ENCODE results near the gene TGFBR3L.

TGFBR3L gene

GRCh38 chr19:7925171-7925851 is 10.7 kb downstream of the TGFBR3L start:
- ATAC-seq: peak; percentile 16

GRCh38 chr19:7926021-7926726 is 11.5 kb downstream of the TGFBR3L start, which contains the start of gene CTXN1:
CTXN1 (minus strand) TSS chr19:7926135; CDS start chr19:7925538, 597 bp downstream.
- no peak for TF ChIP-seq ZFP3 (CRISPR knock-in tag; IDR thresholded peaks at IDR 0.05)
- no peak for TF ChIP-seq ESRRG (CRISPR knock-in tag; IDR thresholded peaks at IDR 0.05)
- no peak for TF ChIP-seq TOX (CRISPR knock-in tag; IDR thresholded peaks at IDR 0.05; ENCODE audit: borderline replicate concordance)
- TF ChIP-seq ARNTL (CRISPR knock-in tag; IDR thresholded peaks at IDR 0.05; ENCODE audit: borderline replicate concordance, low read depth): no peak
- no peak for TF ChIP-seq ZNF8 (CRISPR knock-in tag; IDR thresholded peaks at IDR 0.05)
- TF ChIP-seq PATZ1 (CRISPR knock-in tag; IDR thresholded peaks at IDR 0.05; ENCODE audit: borderline replicate concordance): no peak
- TF ChIP-seq ZNF70 (CRISPR knock-in tag; IDR thresholded peaks at IDR 0.05): no peak
- no peak for TF ChIP-seq TSHZ2 (CRISPR knock-in tag; IDR thresholded peaks at IDR 0.05)
- no peak for TF ChIP-seq POU6F1 (CRISPR knock-in tag; IDR thresholded peaks at IDR 0.05; ENCODE audit: borderline replicate concordance, low read depth)
- TF ChIP-seq CSRNP3 (CRISPR knock-in tag; IDR thresholded peaks at IDR 0.05): no peak
- TF ChIP-seq ZC3H10 (CRISPR knock-in tag; IDR thresholded peaks at IDR 0.05): no peak
- no peak for TF ChIP-seq BACH2 (CRISPR knock-in tag; IDR thresholded peaks at IDR 0.05; ENCODE audit: borderline replicate concordance)
- TF ChIP-seq TCF4 (CRISPR knock-in tag; IDR thresholded peaks at IDR 0.05; ENCODE audit: borderline replicate concordance): no peak
- no peak for TF ChIP-seq ZNF565 (CRISPR knock-in tag; conservative IDR thresholded peaks at IDR 0.05; ENCODE audit: low read depth)
- TF ChIP-seq CSDC2 (CRISPR knock-in tag; IDR thresholded peaks at IDR 0.05): no peak
- ATAC-seq: peak; percentile 44

More at GRCh38 chr19:7925171-7925851, 10.7 kb downstream of the TGFBR3L start:
- TF ChIP-seq CREB5 (CRISPR knock-in tag; IDR thresholded peaks at IDR 0.05; ENCODE audit: low read depth): no peak
- TF ChIP-seq TSHZ2 (CRISPR knock-in tag; IDR thresholded peaks at IDR 0.05): no peak
- no peak for TF ChIP-seq ZFP30 (CRISPR knock-in tag; IDR thresholded peaks at IDR 0.05)
- TF ChIP-seq ZFP3 (CRISPR knock-in tag; IDR thresholded peaks at IDR 0.05): 0 out of 2 replicates have a peak, but pooled peaks have one; percentile 60

All from SK-N-SH treated with all-trans-retinoic acid at 6 μM for 48 hours (cell line).